ENCODE results near the gene ULK1.

ULK1 gene

DNA sequence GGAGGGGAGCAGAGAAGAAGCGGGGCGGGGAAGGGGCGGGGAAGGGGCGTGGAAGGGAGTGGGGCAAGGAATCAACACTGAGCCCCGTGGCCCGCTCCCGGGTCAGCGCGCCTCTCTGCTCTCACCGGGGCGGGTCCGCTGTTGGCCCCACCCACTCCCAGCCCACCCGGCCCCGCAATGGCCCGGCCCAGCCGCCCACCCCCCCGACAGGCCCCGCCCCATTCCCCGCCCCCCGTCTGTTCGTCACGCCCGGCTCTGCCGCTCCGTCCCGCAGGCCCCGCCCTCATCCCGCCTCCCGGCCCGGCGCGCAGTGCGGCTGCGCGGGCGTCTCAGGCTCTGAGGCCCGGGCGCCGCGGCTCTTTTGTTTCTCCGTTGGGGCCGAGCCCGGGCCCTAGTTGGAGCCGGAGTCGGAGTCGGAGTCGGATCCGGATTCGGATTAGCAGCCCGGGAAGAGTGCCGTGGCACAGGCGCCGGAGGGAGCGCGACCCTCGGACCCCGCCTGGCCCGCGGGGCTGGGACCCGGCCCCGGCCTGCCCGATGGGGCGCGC is at the start of gene ULK1:
TSS of gene ULK1 (plus strand) at position 310 of the 548 bp plus-strand sequence. CDS start 380 bp downstream, outside the sequence.
- peak; percentile 94 for DNase-seq (ENCODE audit: low read depth)

DNA sequence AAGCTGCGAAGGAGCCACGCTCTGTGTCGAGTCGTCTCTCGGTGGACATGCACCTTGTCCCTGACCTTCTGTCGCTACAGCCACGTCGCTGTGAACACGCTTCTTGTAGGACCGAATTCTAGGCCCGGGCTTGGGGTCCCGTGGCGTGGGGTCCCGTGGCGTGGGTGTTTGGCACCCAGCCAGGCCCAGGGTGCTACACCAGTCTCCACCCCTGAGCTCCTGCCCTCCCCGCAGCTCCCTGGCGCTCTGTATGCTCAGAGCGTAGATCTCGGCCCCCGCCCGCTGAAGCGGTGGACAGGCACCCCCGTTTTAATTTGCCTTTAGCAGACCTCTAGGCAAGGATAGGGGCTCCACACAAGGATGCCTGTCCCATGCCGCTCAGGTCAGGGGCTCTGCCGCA is 49.8 kb upstream of the ULK1 start:
- DNase-seq (ENCODE audit: low read depth), result no peak

DNA sequence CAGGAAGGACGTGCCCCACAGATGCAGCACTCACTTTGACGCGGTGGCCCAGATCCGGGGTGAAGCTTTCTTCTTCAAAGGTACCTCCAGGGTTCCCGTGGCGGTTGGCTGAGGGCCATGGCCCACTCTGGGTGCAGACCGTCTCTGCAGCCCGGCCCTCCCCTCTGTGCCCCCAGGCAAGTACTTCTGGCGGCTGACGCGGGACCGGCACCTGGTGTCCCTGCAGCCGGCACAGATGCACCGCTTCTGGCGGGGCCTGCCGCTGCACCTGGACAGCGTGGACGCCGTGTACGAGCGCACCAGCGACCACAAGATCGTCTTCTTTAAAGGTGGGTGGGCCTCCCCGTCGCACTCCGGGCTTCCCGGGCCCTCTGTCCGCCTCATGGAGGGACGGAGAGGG is 49.3 kb upstream of the ULK1 start:
- no peak for DNase-seq (ENCODE audit: low read depth)

DNA sequence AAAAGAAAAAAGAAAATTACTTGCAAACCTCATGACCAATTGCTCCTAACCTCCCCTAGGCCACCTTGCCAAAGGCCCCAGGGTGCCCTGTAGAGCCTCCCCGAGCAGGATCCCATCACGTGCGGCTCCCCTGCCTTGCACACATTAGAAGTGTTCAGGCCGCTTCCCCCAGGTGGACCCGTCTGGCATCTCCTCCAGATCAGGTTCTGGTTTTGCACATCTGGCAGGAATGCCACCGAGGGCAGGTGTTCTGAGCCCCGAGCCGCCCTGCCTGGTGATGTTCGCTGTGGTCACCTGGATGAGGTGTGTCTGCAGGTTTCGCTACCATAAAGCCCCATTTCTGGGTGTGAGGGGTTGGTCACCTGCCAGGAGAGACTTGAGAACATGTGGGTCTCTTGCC is 47.0 kb upstream of the ULK1 start:
- DNase-seq (ENCODE audit: low read depth), result no peak

DNA sequence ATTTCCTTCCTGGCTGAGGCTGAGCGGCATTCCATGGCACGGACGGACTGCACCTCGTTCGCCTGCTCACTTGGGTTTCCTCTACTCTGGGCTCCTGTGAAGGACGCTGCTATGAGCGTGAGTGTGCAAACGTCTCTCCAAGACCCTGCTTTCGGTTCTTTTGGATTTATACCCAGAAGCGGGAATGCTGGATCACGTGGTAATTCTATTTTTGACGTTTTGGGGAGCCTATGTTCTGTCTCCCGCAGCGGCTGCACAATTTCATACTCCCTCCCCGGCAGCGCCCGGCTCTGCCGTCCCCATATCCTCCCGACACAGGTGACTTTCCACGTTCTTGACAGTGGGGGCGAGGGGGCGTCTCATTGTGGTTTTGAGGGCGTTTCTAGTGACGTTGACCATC is 45.7 kb upstream of the ULK1 start:
- DNase-seq (ENCODE audit: low read depth), result no peak

DNA sequence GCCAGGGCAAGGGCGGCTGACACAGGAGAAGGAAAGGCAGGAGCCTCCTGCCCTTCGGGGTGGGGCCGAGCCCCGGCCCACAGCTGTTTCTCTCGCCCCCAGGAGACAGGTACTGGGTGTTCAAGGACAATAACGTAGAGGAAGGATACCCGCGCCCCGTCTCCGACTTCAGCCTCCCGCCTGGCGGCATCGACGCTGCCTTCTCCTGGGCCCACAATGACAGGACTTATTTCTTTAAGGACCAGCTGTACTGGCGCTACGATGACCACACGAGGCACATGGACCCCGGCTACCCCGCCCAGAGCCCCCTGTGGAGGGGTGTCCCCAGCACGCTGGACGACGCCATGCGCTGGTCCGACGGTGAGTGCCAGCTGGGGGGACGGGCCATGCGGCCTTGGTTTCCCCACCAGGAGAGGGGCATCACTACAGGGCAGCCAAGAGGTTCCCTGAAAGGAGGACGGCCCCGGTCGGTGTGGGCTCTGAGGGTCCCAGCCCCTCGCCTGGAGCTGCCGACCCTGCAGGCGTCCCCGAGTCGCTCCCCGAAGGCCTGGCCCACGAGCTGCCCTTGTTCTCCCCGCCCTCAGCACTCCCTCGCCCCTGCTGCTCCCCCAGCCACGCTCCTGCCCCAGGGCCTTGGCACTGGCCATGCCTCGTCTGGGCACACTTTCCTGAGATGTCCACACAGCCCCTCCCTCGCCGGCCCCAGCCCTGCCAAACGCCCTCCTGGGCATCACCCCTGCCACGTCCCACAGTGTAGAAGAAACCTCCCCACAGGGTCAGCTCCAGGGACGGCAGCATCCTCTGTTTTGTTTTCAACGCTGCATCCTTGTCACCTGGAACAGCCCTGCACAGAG is 44.5 kb upstream of the ULK1 start:
- DNase-seq (ENCODE audit: low read depth), result no peak

DNA sequence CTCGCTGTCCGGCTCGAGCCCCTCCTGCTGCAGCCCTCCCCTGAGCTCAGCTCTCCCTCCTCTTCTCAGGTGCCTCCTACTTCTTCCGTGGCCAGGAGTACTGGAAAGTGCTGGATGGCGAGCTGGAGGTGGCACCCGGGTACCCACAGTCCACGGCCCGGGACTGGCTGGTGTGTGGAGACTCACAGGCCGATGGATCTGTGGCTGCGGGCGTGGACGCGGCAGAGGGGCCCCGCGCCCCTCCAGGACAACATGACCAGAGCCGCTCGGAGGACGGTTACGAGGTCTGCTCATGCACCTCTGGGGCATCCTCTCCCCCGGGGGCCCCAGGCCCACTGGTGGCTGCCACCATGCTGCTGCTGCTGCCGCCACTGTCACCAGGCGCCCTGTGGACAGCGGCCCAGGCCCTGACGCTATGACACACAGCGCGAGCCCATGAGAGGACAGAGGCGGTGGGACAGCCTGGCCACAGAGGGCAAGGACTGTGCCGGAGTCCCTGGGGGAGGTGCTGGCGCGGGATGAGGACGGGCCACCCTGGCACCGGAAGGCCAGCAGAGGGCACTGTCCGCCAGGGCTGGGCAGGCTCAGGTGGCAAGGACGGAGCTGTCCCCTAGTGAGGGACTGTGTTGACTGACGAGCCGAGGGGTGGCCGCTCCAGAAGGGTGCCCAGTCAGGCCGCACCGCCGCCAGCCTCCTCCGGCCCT is 43.4 kb upstream of the ULK1 start:
- DNase-seq (ENCODE audit: low read depth), result no peak

DNA sequence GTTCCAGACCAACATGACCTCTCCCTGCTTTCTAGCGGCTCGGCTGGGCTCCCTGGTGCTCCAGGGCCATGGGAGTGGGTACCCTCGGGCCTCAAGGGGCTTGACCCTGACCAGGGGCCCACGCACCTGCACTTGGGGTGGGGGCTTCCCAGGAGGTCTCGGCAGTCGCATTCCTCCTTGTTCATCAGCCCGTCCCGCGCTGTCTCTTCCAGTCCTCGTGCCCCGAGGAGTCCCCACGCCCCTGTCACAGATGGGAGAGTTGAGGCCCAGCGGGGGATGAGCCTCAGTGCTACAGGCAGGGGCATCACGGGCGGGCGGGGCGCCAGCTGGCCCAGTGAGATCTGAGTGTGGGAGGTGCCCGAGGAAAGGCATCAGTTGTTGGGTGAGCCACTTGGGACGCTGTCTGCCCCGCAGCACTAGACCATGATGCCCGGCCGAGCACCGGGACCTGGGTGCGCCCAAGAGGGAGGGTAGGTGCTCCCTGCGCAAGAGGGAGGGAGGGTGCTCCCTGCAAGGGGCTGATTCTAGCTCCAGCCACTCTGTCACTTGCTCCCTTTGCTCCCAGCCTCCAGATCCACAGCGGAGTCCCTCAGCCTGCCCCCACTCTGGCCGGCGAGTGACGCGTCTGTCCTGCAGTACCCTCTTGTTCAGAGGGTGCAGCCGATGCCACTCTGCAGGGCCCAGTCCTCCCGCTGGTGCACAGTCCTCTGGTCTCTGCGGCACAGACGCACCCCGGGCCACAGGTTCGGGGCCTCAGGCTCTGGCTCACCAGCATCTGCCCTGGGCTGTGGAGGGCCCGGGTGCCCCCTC is 42.5 kb upstream of the ULK1 start:
- no peak for DNase-seq (ENCODE audit: low read depth)

DNA sequence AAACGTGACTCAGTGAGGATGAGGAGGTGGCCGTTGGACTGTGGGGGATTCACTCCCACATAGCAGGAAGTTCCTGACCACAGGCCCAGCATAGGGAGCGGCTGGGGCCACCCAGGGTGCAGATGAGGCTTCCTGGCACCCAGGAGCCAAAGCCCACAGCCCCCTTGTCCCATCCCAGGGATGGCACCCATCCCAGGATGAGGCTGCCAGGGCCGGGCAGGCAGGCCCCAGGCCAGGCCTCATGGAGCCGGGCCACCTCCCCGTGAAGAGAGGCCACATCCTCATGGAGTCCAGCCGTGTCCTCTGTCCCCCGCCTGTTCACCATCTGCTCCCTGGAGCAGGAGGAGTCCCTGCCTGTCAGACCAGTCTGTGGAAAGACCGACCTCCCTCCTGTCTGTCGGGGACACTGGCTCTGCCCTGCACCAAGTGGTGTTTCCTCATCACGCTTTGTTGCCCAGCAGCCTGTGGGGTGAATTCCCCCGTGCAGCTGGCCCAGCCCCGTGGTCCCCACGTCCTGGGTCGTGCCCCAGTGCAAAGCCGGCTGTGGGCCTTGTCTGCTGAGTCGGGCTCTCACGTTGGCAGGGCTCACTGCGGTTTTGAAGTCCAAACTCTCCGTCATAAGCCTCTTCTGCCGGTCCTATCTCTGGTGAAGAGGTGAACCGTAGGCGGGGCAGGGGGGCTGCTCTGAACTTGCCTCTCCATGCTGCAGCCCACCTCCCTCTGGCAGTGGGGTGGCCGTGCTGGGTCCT is 41.7 kb upstream of the ULK1 start:
- no peak for DNase-seq (ENCODE audit: low read depth)

DNA sequence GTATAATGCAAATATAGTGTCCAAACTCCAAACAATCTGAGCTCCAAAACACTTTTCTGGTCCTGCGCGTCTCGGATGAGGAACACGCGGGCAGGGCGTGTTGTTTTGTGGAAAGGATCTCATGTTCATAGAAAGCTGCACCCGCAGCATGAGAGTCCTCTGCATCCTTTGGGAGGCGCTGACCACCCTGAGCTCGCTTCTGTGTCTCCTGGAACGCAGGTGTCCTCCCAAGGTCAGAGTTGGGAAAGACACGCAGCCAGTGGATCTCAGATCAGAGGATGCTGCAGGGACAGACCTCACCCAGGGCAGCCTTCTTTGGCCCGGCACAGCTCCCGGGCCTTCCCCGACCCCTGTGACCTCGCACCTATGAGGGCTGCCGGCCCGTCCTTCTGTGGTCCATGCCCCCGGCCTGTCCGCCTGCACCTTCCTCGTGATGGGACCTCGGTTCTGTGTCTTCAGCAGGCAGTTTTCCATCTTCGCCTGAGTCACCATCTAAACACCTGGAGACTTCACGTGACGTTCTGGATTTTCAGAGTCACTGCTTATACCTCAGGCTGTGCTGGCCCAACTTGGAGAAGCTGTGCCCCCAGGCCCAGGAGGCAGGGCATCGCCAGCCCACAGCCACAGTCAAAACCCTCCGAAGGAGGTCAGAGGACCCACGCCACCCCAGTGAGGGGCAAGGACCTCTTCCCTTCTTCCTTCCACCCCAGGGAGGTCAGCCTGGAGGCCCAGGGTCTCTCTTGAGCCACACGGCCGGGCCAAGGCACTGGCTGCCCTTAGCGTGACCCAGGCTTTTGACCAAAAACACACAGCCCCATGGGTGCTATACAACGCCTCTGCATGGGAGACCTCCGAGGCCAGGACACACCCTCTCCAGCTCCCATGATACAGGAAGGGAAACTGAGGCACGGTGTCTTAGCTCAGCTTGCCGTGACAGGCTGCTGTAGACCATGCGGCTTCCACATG is 40.3 kb upstream of the ULK1 start:
- DNase-seq (ENCODE audit: low read depth), result no peak

DNA sequence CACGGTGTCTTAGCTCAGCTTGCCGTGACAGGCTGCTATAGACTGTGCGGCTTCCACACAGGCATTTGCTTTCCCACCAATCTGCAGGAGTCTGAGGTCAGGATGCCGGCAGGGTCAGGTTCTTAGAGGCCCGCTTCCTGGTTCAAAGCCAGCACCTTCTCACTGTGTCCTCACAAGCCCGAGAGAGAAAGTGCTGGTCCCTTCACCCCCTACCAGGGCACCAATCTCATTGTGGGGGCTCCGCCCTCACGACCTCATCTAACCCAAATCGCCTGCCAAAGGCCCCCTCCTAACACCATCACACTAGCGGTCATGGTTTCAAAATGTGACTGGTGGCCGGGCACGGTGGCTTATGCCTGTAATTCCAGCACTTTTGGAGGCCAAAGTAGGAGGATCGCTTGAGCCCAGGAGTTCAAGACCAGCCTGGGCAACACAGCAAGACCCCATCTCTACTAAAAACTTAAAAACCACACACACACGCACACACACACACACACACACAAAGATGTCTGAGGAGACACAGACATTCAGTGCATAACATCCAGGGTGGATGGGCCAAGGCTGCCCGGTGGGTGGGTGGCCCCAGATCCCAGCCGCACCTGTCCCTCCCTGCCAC is 39.5 kb upstream of the ULK1 start:
- DNase-seq (ENCODE audit: low read depth), result no peak

DNA sequence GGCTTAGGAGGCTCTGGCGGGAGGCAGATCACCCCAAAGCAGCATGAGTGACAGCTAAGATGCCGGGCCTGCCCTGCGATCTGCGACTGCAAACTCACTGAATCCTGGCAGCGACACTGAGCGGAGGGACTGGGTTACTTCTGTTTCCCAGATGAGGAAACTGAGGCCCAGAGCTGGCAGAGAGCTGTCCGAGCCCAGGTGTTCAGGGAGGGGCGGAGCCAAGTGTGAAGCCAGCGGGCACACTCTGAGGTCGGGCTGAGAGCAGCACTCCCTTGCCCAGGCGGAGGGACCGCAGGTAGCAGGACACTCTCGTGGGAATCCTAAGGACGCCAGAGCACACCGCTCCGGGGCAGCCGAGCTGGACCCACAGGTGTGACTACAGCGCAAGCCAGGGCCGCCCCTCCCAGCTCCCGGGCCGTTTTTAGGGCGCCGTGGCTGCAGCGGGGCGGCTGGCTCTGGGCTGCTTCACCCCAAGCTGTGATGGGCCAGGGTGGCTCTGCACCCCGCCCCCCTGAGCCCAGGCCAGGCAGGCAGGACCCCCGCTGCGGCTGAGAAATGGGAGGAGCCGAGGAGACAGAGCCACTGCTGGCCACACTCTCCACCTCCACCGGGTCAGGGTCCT is 38.8 kb upstream of the ULK1 start:
- no peak for DNase-seq (ENCODE audit: low read depth)

DNA sequence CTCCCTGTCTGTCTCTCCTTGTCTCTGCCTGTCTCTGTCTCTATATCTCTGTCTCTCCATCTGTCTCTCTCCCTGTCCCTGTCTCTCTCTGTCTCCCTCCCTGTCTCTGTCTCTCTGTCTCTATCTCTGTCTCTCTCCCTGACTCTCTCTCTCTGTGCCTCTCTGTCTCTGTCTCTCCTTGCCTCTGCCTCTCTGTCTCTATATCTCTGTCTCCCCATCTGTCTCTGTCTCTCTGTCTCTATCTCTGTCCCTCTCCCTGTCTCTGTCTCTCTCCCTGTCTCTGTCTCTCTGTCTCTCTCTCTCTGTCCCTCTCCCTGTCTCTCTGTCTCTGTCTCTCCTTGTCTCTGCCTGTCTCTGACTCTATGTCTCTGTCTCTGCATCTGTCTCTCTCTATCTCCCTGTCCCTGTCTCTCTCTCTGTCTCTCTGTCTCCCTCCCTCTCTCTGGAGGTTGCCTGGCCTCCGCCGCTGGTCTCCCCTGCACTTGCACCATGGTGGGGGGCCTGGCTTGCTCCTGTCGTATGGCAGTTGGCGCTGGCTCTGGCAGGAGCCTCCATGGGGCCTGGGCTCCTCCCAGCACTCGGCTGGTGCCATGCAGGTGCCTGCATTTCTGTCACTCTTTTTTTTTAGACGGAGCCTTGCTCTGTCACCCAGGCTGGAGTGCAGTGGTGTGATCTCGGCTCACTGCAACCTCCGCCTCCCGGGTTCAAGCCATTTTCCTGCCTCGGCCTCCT is 37.9 kb upstream of the ULK1 start:
- DNase-seq (ENCODE audit: low read depth), result no peak

DNA sequence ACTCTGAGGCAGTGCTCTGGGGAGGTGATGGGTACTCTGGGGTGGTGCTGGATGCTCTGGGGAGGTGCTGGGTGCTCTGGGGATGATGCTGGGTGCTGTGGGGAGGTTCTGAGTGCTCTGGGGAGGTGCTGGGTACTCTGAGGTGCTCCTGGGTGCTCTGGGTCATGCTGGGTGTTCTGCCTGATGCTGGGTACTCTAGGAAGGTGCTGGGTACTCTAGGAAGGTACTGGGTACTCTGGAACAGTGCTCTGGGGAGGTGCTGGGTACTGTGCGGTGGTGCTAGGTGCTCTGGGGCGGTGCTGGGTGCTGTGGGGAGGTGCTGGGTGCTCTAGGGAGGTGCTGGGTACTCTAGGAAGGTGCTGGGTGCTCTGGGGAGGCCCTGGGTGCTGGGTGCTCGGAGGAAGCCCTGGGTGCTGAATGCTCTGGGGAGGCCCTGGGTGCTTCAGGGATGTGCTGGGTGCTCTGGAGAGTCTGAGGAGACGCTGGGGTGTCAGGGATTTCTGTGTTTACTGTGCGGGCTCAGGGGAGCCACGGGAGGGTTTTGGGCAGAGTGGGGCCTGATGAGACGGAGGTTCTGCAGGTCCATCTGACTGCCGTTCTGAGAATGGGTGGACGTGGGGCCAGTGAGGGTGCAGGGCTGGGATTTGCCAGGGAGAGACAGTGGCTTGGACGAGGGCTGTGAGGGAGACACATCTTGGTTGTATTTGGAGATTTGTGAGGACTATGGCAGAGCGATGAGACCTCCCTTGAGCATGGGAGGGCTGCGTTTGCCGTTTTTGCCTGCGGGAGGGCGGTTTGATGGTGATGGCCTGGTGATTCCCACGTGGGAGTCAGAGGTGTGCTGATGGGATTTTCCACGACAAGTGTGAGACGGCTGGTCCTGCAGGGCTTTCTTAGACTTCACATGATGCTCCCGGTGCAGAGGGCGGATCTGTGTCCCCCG is 36.2 kb upstream of the ULK1 start:
- no peak for DNase-seq (ENCODE audit: low read depth)

DNA sequence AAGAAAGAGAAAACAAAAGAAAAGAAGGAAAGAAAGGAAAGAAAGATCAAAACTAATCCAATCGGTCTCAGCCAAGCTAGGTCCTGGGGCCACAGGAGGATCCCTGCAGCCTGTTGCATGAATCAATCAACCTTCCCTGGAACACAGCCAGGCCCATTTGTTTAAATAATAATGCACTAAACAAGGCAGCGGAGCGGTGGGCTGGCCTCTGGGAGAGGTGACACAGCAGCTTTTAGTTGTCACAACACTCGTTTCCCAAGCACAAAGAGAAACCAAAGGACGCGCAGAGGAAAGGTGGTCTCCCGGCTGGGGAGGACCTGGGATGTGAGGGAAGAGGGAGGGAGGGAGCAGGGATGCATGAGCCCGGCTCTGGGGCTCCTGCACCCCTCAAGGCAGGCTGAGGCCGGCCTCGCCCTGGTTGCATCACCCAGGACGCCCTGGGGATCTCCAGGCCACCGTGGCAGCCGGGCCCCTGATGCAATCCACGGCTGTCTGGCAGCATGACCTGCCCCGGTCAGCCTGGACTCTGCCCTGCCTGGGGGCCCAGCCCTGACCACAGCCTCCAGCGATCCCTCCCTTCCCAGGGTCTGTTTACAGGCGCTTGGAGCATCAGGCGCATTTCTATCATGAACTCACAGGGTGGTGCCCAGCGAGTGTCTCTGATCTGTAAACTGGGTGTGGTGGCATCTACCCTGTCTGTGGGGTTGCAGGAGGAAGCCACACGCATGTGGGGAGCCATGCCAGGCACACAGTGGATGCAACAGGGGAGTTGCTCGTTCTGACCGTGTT is 33.8 kb upstream of the ULK1 start:
- no peak for DNase-seq (ENCODE audit: low read depth)

DNA sequence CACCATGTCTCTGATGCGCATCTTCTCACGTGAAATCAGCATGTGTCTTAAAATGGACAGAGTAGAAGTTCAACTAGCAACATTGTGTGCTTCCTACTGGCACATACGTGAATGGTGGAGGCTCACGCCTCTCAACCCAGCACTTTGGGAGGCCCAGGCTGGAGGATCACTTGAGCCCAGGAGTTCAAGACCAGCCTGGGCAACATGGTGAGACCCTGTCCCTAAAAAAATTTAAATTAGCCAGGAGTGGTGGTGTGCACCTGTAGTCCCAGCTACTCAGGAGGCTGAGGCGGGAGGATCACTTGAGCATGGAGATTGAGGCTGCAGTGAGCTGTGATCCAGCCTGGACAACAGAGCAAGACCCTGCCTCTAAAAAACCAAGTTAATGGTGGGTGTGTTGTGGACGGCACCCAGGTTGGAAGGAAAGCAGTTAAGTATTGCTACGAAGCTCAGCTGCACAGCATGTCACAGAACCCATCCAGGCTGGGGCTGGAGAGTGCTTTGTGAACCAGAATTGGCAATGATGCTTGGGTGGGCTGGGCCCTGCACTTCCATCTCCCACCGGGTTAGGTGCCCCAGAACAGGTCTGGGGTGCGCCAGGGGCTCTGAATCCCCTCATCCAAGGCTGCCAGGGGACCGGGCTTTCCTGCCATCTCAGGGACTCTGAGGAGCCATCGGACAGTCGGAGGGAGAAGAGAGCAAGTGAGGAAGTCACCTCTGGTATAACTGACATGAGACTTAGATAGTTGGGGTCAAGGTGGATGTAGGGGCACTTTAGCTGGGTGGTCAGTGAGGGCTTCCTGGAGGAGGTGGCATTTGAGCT is 33.0 kb upstream of the ULK1 start:
- DNase-seq (ENCODE audit: low read depth), result no peak

All from activated T-cell treated with anti-CD3 and anti-CD28 coated beads for 48 hours (primary cell).